Hepatocyte (in vitro differentiated cells): ENCODE measurements around the gene BPIFB6. TPM values are rescaled to one million over a fixed set of nuclear protein-coding genes. Genes with fewer than 3 reads are reported as not detected.

Experiments
- DNase-seq: peaks from one replicate; pipeline ENCODE4 v3.0.0-alpha.2; 2016; ENCODE audit warnings: low spot score
- H2AFZ ChIP-seq: fragments of 200-600 bp; sonication (generic); 2 replicates; pipeline ENCODE4 v1.6.0; 2016; ENCODE audit warnings: antibody characterized with exemption, mild to moderate bottlenecking
- H3K27ac ChIP-seq: fragments of 200-600 bp; sonication (generic); 2 replicates; pipeline ENCODE4 v1.5.1; 2016; ENCODE audit warnings: mild to moderate bottlenecking
- H3K27me3 ChIP-seq: fragments of 200-600 bp; sonication (generic); 2 replicates; pipeline ENCODE4 v1.6.1; 2016
- H3K36me3 ChIP-seq: fragments of 200-600 bp; sonication (generic); replicated peaks from 2 replicates; pipeline ENCODE4 v1.5.1; 2016; ENCODE audit warnings: low read depth; ENCODE audit not compliant: insufficient read depth
- H3K4me1 ChIP-seq: fragments of 200-600 bp; sonication (generic); 2 replicates; pipeline ENCODE4 v1.5.1; 2016; ENCODE audit warnings: mild to moderate bottlenecking, moderate library complexity; ENCODE audit not compliant: insufficient read depth
- H3K4me2 ChIP-seq: fragments of 200-600 bp; sonication (generic); 2 replicates; pipeline ENCODE4 v1.6.0; 2016
- H3K4me3 ChIP-seq: fragments of 200-600 bp; sonication (generic); 2 replicates; pipeline ENCODE4 v1.5.1; 2016; ENCODE audit warnings: mild to moderate bottlenecking
- H3K79me2 ChIP-seq: fragments of 200-600 bp; sonication (generic); 2 replicates; pipeline ENCODE4 v1.6.0; 2017; ENCODE audit warnings: mild to moderate bottlenecking
- H3K9me2 ChIP-seq: fragments of 200-600 bp; sonication (generic); replicated peaks from 2 replicates; pipeline ENCODE4 v1.6.0; 2017; ENCODE audit warnings: mild to moderate bottlenecking; ENCODE audit not compliant: insufficient read depth
- H3K9me3 ChIP-seq: fragments of 200-600 bp; sonication (generic); 2 replicates; pipeline ENCODE4 v1.5.1; 2016; ENCODE audit warnings: low read depth, mild to moderate bottlenecking
- H4K20me1 ChIP-seq: fragments of 200-600 bp; sonication (generic); 2 replicates; pipeline ENCODE4 v1.6.0; 2016; ENCODE audit warnings: mild to moderate bottlenecking; ENCODE audit not compliant: insufficient read depth, poor library complexity, severe bottlenecking
- CTCF ChIP-seq: fragments of 200-600 bp; sonication (generic); IDR thresholded peaks from 2 replicates; pipeline ENCODE4 v1.5.1; 2016; ENCODE audit warnings: antibody characterized with exemption, mild to moderate bottlenecking; ENCODE audit not compliant: poor library complexity
- EZH2 ChIP-seq: fragments of 200-600 bp; sonication (generic); IDR thresholded peaks from 2 replicates; pipeline ENCODE4 v1.6.1; 2016; ENCODE audit warnings: antibody characterized with exemption, mild to moderate bottlenecking, borderline replicate concordance
- EZH2phosphoT487 ChIP-seq: fragments of 200-600 bp; sonication (generic); IDR thresholded peaks from one replicate; pipeline ENCODE4 v1.6.1; 2018; ENCODE audit warnings: antibody characterized with exemption, mild to moderate bottlenecking, low read depth, moderate library complexity; ENCODE audit not compliant: unreplicated experiment, severe bottlenecking
- WGBS: methylation state at CpG from one replicate; pipeline ENCODE4 v1.1.6; 2016; ENCODE audit warnings: low lambda C conversion rate; ENCODE audit errors: missing lambda C conversion rate; 5-methylcytosine and 5-hydroxymethylcytosine counted together
- polyA plus RNA-seq: library from polyadenylated mRNA; unstranded; fragments of >200 nt; fragmentation: Nextera tagmentation; extraction: Ambion mirVana; gene quantifications from 2 replicates; pipeline ENCODE4 v1.2.1, GENCODE V29; 2016
- total RNA-seq: library from RNA; depleted of rRNA; stranded (reverse); fragments of >200 nt; gene quantifications from 2 replicates; pipeline ENCODE4 v1.2.3, GENCODE V29; 2014

Gene BPIFB6
- total and polyA plus RNA-seq, 2 experiments from 2014 or later: not detected

- 72% methylated on average over 5 of the region's 5 CpGs for WGBS
- no peaks in the 10 kb centered on the region for H3K9me2 ChIP-seq
- no peak overlapping the region for H3K4me2 ChIP-seq
- no peaks in the 10 kb centered on the region for H4K20me1 ChIP-seq
- no peak for DNase-seq
- no peak overlapping the region for H3K4me3 ChIP-seq
- no peaks in the 10 kb centered on the region for H3K9me3 ChIP-seq
- H3K4me1 ChIP-seq: no peaks in the 10 kb centered on the region
- H3K36me3 ChIP-seq: no peaks in the 10 kb centered on the region
- H3K27ac ChIP-seq: no peak overlapping the region
- TF ChIP-seq EZH2phosphoT487 (no peak), CTCF (no peak)
- H2AFZ ChIP-seq: no peak overlapping the region
- peaks cover 22% of the 10 kb centered on the region for H3K27me3 ChIP-seq
- H3K79me2 ChIP-seq: no peaks in the 10 kb centered on the region
Measured at GRCh38 chr20:33034115-33034514, 2.7 kb downstream of the BPIFB6 start.

GRCh38 chr20:33034901-33035492 lies 3.5 kb downstream of the BPIFB6 start:
- Histone ChIP-seq H3K4me3 (no peak overlapping the region), H2AFZ (no peak overlapping the region), H3K36me3 (no peaks in the 10 kb centered on the region), H3K9me2 (no peaks in the 10 kb centered on the region), H3K4me1 (no peaks in the 10 kb centered on the region), H3K27ac (no peak overlapping the region), H4K20me1 (no peaks in the 10 kb centered on the region), H3K4me2 (no peak overlapping the region), H3K27me3 (peaks cover 21% of the 10 kb centered on the region), H3K79me2 (no peaks in the 10 kb centered on the region), H3K9me3 (no peaks in the 10 kb centered on the region)
- DNase-seq: no peak
- no peak for TF ChIP-seq EZH2
- no peak for TF ChIP-seq EZH2phosphoT487
- no peak for TF ChIP-seq CTCF
- 83% methylated on average over 6 of the region's 6 CpGs for WGBS

GRCh38 chr20:33037456-33037855 lies 6.0 kb downstream of the BPIFB6 start:
- Histone ChIP-seq H3K79me2 (no peaks in the 10 kb centered on the region), H3K27ac (no peak overlapping the region), H3K36me3 (no peaks in the 10 kb centered on the region), H3K4me1 (no peaks in the 10 kb centered on the region), H3K27me3 (peaks cover 12% of the 10 kb centered on the region), H2AFZ (no peak overlapping the region), H3K9me3 (no peaks in the 10 kb centered on the region), H3K9me2 (no peaks in the 10 kb centered on the region), H3K4me2 (no peak overlapping the region), H4K20me1 (no peaks in the 10 kb centered on the region), H3K4me3 (no peak overlapping the region)
- 79% methylated on average over 5 of the region's 5 CpGs for WGBS
- TF ChIP-seq CTCF (no peak), EZH2phosphoT487 (no peak), EZH2 (no peak)
- no peak for DNase-seq
